Stimulated activated CD4-positive, alpha-beta T cell treated with anti-CD3 and anti-CD28 coated beads, TNF-alpha, amount 100 ng/mL, for 1 hour (primary cell): ENCODE results near the gene CA12.

Source experiments
- DNase-seq, 3 donors: peaks; one replicate each; pipeline ENCODE4 v3.0.0-alpha.2; 2020; ENCODE audit warnings: low read depth in 3 of 3, low spot score in 1 of 3

Gene CA12

DNA sequence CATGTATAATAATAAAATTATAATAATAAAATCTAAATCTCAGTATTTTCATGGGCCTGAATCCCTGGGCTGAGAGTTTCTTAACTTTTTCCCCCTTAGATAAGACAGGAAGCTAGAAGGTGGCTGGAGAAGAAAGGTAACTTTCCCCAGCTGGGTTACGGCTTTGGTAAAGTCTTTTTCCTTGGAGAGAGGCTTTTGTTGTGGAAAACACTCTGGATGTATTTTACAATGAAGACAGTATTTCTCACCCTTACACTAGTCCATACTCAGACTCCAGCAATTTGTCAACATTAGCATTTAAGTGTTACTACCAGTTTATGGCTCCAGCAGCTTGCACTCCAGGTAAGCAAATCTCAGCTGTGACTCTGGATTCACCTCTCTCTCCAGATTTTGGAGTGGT, 69.4 kb downstream of the CA12 start:
- no peak for DNase-seq

DNA sequence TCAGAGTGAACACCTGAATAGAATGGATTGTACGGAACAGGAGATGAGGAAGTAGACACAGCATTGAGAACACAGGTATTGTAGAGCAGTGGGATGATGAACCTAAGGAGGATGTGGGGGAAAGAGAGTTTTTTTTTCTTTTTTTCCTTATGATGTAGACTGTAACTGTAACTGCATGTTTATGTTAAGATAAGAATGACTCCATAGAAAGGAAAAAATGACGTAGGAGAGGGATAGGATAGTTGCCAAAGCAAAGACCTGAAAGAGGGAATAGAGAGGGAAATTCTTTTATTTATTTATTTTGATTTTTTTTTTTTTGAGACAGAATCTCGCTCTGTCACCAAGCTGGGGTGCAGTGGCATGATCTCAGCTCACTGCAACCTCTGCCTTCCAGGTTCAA, 71.0 kb downstream of the CA12 start:
- DNase-seq: no peak

DNA sequence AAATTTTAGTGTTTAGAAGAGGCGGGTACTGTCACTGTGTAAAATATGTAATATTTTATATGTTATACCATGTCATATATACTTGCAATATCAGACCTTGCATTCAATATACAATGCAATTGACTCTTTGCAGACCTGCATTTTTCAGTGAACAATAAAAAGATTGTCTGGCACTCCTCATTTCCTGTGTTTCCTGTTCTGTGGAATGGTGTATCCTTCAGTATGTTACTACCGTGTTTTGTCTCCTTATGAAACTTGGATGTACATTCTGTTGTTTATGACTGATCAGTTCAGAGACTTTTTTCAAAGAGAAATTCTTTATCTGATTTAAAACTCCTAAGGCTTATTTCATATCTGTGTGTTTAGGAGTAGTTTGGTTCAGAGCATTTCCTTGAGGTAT, 72.7 kb downstream of the CA12 start:
- DNase-seq: no peak

DNA sequence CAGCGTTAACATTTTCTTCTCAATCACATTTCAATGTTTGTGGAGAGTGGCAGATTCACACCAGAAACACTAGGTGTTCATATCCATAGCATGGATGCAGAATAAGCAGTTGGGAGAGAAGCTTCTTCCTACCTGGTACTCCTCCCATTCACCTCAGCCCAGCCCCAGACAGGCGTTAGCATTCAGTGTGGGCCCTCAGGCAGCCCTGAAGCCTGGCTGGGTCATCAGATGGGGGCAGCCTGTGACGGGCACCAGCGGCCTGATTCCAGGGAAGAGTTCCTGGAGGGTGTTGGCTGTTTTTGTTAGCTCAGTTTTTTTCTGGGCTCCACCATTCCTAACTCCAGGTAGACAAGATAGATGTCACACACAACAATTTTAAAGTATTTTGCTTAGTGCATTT, 73.2 kb downstream of the CA12 start:
- DNase-seq: no peak

DNA sequence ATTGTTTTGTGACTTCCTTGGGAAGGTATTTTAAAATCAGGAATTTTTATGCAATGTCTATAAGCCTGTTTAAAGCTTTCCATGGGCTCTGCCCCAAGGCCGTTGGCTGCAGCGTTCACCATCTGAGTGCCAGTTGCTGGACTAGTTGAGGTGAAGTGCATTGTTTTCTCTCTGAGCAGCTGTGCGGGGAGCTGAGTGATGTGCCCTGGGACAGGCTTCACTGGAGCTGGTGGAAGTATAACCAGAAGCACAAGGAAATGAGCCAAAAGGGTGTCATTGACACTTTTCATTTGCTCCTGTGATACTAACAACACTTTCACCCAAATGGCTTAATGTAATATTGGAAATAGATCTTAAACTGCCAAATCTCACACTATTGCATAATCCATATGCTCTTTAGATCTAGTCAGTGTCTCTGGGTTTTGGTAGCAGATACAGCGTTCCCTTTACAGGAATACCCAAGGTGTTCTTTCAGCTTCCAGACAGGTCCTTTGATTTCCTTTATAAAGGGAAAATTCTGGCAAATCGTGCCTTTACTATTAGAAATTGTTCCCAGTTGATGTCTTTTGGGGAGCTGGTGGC, 75.1 kb downstream of the CA12 start:
- DNase-seq: no peak

DNA sequence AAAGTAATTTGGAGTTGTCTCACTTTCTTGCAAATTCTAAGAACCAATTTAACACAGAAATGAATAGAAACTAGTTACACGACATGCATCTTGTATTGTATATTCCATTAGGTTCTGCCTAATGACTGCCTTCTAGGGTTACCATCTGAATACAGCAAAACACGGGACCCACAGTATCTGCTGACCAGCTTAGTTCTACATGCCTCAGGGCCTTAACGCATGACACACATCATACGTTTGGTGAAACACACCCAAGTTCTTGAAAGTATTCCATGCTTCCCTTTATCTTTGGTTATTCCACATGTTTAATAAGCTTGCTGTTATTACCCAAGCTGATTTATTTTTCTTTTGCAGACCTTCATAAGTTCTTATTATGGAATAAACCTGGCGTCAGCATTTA, 76.4 kb downstream of the CA12 start:
- no peak for DNase-seq

DNA sequence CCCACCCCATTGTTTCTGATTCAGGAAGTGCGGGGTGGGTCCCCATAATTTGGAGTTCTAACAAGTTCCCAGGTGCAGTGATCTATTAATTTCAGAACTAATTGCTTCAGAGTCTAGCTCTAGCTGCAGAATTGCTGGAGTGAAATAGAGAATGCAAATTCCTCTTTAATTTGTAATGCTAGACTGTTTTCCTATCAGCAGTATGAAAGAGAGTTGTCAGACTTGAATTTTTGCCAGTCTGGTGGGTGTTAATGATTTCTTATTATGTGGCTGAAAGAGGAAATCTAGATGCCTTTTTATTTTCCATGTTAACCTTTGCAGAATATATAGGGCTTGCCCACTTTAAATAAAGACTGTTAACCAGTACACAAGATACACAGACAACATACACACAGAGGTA, 80.6 kb downstream of the CA12 start:
- DNase-seq: no peak

DNA sequence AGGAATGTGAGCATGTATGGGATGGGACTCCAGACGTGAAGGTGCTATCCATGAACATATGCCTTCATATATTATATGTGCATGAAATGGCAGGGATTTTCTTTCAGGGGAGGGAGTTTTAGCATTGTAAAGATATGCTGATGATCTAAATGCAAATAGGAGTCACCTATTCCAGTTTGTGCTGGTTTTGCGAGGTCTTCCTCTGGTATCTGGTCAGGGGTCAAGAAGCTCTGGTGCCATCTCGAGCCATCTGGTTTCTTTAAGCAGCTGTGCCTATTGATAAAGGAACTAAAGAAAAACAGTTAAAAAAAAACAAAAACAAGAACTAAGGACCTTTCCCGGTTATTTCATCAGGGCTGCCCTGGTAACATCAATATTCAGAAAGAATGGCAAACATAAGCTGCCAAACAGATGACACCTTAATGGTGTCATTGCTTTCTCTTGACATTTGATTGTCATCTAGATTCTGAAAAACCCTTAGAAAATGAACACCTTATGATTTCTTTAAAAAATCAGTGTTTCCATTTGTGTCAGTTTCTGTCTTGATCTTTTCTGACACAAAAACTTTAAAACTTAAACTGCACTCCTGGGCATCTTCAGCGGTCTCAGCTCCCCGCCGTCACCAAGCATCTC, 81.6 kb downstream of the CA12 start:
- DNase-seq: no peak

DNA sequence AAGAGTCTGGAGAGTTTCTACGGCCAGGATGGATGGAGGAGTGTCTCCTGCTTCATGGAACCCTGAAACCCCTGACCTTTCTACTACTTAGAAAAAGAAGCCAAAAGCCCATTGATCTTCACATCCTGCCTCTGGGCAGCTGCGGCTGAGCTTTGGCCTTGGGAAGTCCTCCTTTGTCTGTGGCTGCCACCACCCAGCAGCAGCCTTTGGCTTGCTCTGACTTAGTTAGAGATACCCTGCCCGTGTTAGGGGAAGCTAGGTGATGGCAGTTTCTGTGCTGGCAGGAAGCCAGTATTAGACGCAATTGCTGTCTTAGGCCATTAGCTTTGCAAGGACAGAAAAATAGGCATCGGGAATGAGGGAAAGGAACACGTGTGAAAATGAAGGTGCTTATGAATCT, 85.5 kb downstream of the CA12 start:
- DNase-seq: no peak

DNA sequence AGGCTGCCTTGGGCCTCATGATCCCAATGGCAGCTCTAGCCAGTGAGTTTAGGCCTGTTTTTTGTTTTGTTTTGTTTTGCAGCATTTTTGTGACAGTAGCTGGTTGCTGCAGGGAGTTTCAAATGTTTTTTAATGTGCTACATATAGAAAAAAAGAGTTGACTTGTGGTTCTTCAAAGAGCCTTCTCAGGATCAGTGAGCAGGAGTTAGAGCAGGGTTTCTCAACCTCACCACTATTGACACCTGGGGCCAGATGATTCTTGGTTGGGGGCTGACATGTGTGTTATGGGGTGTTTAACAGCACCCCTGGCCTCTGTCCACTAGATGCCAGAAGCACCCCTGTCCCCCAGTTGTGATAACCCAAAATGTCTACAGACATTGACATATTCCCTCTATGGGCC, 86.3 kb downstream of the CA12 start:
- DNase-seq: no peak

DNA sequence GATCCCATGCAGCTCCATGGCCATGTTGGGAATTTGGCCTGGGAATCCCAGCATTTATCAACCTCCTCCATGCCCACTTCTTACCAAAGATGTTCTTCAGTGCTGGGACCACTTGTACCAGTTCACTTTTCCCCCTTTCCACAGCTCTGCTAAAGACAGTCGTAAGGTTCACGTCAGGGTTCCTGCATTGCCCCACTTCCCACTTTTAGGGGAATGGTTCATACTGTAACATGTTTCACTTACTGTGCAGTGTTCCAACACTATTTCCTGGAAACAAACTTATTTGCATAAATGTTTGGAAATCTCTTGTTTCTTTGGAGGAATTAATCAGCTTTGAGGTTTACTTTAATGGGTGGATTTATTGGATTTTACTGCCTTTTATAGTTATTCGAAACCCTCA, 87.3 kb downstream of the CA12 start:
- no peak for DNase-seq

DNA sequence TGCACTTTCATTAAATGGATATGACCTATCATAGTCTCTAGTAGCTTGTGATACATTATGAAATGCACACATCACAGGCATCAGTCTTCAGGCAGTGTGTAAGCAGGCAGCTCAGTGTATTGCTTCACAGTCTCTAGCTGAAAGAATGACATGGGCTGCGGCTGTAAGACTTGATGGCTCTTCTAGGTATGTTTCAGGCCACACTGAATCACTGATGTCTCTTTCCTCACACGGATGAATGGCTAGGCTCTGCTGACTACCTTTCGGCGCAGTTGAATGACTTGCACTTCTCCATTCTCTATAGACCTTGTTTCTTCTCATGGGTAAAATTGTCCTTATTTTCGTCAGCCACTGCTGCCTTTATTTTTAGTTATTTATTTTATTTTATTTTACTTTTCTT, 88.9 kb downstream of the CA12 start:
- DNase-seq: no peak

DNA sequence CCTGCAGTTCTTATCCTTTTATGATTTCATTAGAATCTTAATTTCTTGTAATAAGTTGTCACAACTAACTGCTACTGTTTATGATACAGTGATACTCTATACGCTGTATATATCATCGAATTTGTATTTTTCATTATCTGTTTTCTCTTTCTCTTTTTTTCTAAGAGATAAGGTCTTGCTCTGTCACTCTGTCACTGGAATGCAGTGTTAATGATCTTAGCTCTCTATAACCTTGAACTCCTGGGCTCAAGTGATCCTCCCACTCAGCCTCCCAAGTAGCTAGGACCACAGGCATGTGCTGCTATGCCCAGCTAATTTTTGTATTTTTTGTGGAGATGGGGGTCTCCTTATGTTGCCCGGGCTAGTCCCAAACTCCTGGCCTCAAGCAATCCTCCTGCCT, 89.4 kb downstream of the CA12 start:
- no peak for DNase-seq

DNA sequence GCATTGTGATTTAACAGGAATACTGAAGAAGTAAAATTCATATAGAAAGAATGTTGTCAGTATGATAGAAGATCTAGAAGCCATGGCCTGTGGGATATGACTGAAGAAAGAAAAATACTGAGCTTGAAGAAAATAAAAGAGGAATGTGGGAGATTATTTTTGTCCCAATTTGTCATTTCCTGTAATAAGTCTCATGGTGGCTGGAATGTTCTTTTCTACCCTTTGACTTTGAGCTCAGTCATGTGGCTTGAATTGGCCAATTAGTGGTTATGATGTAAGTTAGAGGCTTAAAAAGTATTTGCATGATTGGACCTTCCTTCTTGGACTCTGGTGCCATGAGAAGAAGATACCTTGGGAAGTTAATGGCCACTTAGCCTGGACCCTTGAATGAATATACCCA, 90.1 kb downstream of the CA12 start:
- DNase-seq: no peak

DNA sequence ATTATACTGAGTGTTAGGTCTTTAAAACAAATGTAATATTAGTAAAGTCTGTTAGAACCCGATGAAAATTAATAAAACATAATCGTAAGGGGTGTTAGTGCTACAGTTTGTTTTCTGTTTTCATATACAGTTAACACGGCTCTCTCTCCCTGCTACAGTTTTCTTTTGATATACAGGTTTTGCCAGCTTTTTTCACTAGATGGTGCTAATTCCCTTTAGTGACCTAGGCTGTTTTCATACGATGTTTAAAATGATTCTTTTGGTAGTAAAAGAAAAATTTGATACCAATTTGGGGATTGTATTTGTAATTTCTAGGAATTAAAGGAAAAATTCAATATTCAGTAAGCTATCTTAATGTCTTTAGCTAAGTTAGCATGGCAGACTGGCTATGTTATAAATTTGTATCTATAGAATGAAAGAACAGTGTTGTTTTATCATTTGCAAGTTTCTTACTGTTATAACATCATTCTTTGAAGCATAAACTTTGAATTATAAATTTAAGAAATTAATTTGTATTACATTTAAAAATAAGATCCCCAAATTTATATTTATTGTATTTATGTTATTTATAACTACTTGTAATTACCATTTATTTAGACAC, 92.8 kb downstream of the CA12 start:
- DNase-seq: no peak

DNA sequence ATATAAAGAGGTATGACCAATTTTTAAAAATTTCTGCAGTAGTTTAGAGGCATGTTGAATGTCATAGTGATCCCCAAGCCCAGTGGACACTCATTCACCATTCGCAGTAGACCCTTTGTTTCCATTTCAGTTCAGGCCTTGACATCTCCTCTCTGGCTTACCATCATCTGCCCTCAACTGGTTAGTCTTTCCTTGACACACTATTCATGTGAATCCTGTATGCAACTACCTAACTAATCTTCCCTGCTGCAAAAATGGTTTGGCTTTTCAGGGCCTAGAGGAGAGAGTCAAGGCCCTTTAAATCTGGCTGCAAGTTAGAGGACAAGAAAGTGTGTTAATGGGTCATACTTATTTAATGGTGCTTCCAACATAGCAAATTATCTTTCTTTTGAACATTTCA, 93.3 kb downstream of the CA12 start:
- DNase-seq: no peak

DNA sequence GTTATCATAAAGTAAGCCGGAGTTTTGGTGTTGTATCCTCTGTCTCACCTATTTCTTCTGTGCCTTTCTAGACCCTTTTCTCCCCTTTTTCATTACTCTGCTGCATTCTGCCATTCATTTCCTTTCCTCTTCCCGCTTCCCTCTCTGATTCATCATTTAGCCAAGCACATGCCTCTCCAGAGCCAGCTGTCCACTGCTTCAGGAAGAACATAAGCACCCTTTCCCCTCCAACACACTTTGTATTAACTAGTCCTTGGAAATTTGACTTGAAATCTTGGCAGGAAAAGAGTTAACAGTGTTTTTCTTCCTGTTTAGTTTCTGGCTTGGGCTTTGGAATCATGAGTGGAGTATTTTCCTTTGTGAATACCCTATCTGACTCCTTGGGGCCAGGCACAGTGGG, 94.5 kb downstream of the CA12 start:
- no peak for DNase-seq

DNA sequence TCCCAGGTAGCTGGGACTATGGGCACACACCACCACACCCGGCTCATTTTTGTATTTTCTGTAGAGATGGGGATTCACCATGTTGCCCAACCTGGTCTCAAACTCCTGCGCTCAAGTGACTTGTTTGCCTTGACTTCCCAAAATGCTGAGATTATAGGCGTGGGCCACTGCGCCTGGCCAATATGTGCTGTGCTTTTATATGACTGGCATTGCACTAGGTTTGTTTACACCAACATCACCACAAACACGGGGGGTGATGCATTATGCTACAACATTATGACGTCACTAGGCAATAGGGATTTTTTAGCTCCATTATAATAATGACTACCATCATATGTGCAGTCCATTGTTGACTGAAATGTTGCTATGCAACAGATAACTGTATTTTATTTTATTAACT, 97.3 kb downstream of the CA12 start:
- DNase-seq: no peak

DNA sequence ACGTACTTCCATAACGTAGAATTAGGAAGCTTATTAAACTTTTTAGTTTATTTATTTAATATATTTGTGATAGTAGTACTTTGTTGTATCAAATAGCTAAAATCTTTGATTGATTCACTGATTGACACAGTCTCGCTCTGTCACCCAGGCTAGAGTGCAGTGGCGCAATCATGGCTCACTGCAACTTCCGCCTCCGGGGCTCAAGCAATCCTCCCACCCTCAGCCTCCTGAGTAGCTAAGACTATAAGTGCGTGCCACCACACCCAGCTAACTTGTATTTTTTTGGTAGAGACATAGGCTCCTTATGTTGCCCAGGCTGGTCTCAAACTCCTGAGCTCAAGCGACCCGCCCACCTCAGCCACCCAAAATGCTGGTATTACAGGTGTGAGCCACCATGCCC, 98.5 kb downstream of the CA12 start:
- no peak for DNase-seq

DNA sequence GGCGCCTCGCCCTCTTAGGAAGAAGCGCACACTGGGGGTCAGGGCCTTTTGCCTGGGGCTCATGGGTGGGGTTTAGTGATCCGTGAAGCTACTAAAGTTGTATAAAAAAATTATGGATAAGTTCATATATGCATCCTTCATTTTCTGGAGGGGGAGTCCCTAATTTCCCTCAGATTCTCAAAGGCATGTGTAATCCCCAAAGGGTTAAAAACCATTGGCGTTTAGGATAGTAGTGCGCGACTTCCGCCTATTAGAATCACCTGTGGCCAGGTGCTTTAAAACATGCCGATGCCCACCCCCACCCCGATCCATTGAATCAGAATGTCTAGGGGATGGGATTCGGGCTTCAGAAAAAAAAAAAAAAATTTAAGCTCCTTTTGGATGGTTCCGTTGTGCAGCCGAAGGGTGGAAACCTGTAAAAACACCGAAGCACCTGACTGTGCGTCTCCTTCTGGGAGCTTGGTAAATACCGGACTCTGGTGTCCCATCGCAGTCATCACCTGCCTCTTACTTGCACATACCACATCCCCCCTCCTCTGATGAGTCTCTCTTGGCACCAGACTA, 103.7 kb downstream of the CA12 start:
- no peak for DNase-seq

DNA sequence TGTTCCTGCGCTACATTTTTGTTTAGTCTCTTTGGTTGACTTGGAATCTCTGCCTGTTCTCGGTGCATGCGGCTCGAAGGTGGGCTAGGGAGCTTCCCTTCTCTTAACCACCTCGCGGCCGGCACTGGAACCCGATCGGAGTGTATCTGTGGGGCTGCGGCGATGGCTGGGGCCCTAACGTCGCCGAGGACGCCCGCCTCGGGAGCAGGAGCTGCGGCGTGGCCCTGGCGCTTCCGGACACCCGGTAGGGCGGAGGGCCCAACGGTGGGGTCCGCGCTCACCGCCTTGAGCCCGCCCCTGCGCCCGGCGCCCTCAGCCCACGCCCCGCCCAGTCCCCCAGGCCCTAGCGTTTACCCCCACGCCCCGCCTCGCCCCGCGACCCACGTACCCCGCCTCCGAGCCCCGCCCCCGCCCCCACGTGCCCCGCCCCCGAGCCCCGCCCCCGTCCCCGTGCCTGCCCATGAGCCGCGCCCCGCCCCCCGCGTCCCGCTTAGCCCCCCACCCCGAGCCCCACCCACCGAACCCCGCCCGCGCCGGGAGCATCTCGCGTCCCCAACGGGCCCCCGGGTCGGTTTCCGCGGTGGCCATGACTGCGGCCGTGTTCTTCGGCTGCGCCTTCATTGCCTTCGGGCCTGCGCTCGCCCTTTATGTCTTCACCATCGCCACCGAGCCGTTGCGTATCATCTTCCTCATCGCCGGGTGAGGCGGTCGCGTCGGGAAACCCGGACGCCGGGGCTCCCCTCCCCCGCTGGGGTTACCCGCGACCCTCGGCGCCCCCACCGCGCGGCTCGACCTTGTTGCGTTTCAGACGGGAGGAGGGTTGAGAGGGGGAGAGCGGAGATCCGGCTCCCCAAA, 104.4 kb downstream of the CA12 start, which contains the start of gene APH1B:
Gene APH1B (plus strand): TSS at position 568 of the 855 bp plus-strand sequence. CDS start 19 bp downstream, at position 587.
- DNase-seq: peak; percentile 54 to 69 (median 61)
